OCI-LY7 (cell line): Measurements from ENCODE around the gene GUCY1A2. TPM values are rescaled to one million over a fixed set of nuclear protein-coding genes. Genes with fewer than 3 reads are reported as not detected.

ENCODE experiments used
- BruUV-seq: library from RNA; stranded (reverse); fragments of 400-500 nt; replicated peaks from 2 replicates; lab custom pipeline; 2021; lab: Mats Ljungman, UMichigan
- CTCF ChIA-PET: fragments of 300-600 bp; sonication (Branson Sonifier 250); formaldehyde crosslinking; loops from one replicate; lab custom pipeline; 2022; ENCODE audit warnings: antibody characterized with exemption; ENCODE audit not compliant: unreplicated experiment; lab: Charles Lee
- POLR2A ChIA-PET: fragments of 300-600 bp; sonication (Branson Sonifier 250); formaldehyde crosslinking; loops from one replicate; lab custom pipeline; 2022; ENCODE audit warnings: antibody characterized with exemption; lab: Charles Lee
- DNase-seq: peaks from one replicate; pipeline ENCODE4 v3.0.0-alpha.2; 2015; ENCODE audit warnings: low spot score
- H2AFZ ChIP-seq: fragments of 200-600 bp; sonication (generic), shearing (Covaris generic); 2 replicates; pipeline ENCODE4 v1.6.1; 2014; ENCODE audit warnings: mild to moderate bottlenecking, antibody characterized with exemption, low read length, moderate library complexity
- H3K27ac ChIP-seq: fragments of 200-600 bp; sonication (generic); 2 replicates; pipeline ENCODE4 v1.5.1; 2014; ENCODE audit warnings: mixed run types, low read depth, mild to moderate bottlenecking, moderate library complexity, low read length, inconsistent platforms; ENCODE audit not compliant: poor library complexity, severe bottlenecking
- H3K36me3 ChIP-seq: fragments of 200-600 bp; sonication (generic); 2 replicates; pipeline ENCODE4 v1.6.1; 2014; ENCODE audit warnings: mild to moderate bottlenecking, antibody characterized with exemption, low read length, moderate library complexity, mixed read lengths; ENCODE audit not compliant: insufficient read depth
- H3K4me1 ChIP-seq: fragments of 200-600 bp; sonication (generic); 2 replicates; pipeline ENCODE4 v1.5.1; 2014; ENCODE audit warnings: mild to moderate bottlenecking, low read length; ENCODE audit not compliant: insufficient read depth, poor library complexity, severe bottlenecking
- H3K4me2 ChIP-seq: fragments of 200-600 bp; sonication (generic); 2 replicates; pipeline ENCODE4 v1.6.1; 2014; ENCODE audit warnings: mild to moderate bottlenecking, low read length
- H3K4me3 ChIP-seq: fragments of 200-600 bp; sonication (generic); 2 replicates; pipeline ENCODE4 v1.5.1; 2014; ENCODE audit warnings: mild to moderate bottlenecking, low read depth, low read length; ENCODE audit not compliant: poor library complexity, severe bottlenecking
- H3K79me2 ChIP-seq: fragments of 200-600 bp; sonication (generic); 2 replicates; pipeline ENCODE4 v1.6.1; 2016; ENCODE audit warnings: low read depth, mild to moderate bottlenecking, low read length, moderate library complexity, mixed read lengths; ENCODE audit not compliant: insufficient read depth
- H3K9me2 ChIP-seq: fragments of 200-600 bp; sonication (generic); 2 replicates; pipeline ENCODE4 v1.6.1; 2016; ENCODE audit warnings: mild to moderate bottlenecking, low read length, mixed read lengths; ENCODE audit not compliant: insufficient read depth
- H3K9me3 ChIP-seq: fragments of 200-600 bp; sonication (generic); 2 replicates; pipeline ENCODE4 v1.6.1; 2014; ENCODE audit warnings: mild to moderate bottlenecking, mixed run types, low read length, mixed read lengths
- H4K20me1 ChIP-seq: fragments of 200-600 bp; sonication (generic); 2 replicates; pipeline ENCODE4 v1.6.1; 2014; ENCODE audit warnings: mild to moderate bottlenecking, antibody characterized with exemption, low read length, moderate library complexity, mixed read lengths; ENCODE audit not compliant: insufficient read depth
- EZH2phosphoT487 ChIP-seq: fragments of 200-600 bp; sonication (generic); IDR thresholded peaks from 2 replicates; pipeline ENCODE4 v1.6.1; 2018; ENCODE audit warnings: low read depth, borderline replicate concordance, mild to moderate bottlenecking, mixed run types, antibody characterized with exemption, low read length, moderate library complexity, mixed read lengths
- intact Hi-C: fragments of 100-400 bp; cut with micrococcal nuclease; formaldehyde crosslinking; loops from one replicate; pipeline ENCODE4 v1.10.0; 2022; ENCODE audit not compliant: unreplicated experiment
- total RNA-seq, 2 experiments: library from RNA; depleted of rRNA in 1 of 2; stranded (reverse); fragments of >200 nt in 1 of 2; shearing (Covaris generic) in 1 of 2; gene quantifications; 2 replicates each; pipeline ENCODE4 v1.2.3, GENCODE V29; 2014 to 2022
- TF ChIP-seq, protein P1 (sequence below): fragments of 200-600 bp; sonication (generic); conservative IDR thresholded peaks from 2 replicates; pipeline ENCODE4 v1.5.1; 2014; ENCODE audit warnings: mild to moderate bottlenecking, antibody characterized with exemption, low read length, moderate library complexity, mixed read lengths

The GUCY1A2 gene
- total RNA-seq, 2 experiments from 2014 or later: under 0.01 TPM; not detected in 1

- H3K9me2 ChIP-seq: no peaks in the 10 kb centered on the region
- POLR2A ChIA-PET: no interaction called here
- no peak overlapping the region for H3K4me3 ChIP-seq
- DNase-seq: no peak
- H3K9me3 ChIP-seq: no peaks in the 10 kb centered on the region
- H3K79me2 ChIP-seq: no peaks in the 10 kb centered on the region
- CTCF ChIA-PET: no interaction called here
- intact Hi-C loops: no loop called here
- H3K36me3 ChIP-seq: no peaks in the 10 kb centered on the region
- H3K27ac ChIP-seq: no peak overlapping the region
- no peak overlapping the region for H2AFZ ChIP-seq
- H3K4me1 ChIP-seq: no peaks in the 10 kb centered on the region
- TF ChIP-seq, protein P1, sequence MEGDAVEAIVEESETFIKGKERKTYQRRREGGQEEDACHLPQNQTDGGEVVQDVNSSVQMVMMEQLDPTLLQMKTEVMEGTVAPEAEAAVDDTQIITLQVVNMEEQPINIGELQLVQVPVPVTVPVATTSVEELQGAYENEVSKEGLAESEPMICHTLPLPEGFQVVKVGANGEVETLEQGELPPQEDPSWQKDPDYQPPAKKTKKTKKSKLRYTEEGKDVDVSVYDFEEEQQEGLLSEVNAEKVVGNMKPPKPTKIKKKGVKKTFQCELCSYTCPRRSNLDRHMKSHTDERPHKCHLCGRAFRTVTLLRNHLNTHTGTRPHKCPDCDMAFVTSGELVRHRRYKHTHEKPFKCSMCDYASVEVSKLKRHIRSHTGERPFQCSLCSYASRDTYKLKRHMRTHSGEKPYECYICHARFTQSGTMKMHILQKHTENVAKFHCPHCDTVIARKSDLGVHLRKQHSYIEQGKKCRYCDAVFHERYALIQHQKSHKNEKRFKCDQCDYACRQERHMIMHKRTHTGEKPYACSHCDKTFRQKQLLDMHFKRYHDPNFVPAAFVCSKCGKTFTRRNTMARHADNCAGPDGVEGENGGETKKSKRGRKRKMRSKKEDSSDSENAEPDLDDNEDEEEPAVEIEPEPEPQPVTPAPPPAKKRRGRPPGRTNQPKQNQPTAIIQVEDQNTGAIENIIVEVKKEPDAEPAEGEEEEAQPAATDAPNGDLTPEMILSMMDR: no peak
- TF ChIP-seq EZH2phosphoT487: no peak
- H4K20me1 ChIP-seq: no peaks in the 10 kb centered on the region
- no TSS peak for BruUV-seq
- no peak overlapping the region for H3K4me2 ChIP-seq
Observed at GRCh38 chr11:106770489-106771085, 247.7 kb downstream of the GUCY1A2 start.

DNA sequence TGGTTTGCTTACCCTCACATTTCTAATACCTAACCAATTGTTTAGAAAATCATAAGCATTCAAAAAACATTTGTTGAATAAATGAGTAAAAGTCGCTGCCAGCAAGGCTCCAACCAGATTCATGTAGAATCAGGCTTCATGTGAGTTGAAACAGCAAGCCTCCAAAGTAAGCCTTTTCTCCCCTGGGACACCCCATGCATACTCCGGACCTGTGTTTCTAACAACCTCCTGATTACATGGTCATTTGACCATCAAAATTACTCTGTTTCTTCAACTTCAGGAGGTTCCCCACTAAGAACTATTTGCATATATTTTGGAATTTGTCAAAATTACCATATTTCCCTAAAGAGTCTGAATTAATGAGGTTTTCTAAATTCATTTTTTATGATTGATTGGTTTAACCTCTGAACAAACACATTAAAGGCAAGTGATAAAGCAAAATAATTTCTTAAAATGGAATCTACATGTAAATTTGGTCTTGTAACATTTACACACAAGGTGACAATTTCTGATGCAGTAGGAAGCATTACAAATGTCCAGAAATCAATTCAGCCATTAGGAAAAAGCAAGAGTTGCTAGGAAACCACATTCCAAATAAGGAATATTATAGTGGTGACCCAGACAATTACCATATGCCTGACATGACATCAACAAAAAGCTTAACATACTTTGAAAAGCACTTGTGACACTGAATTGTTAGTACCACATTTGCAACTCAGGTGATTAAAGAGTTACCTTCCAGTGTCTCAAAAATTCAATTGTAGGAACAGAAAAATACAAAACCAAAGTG, 252.6 kb downstream of the GUCY1A2 start:
- intact Hi-C loops: no loop called here
- Histone ChIP-seq H3K79me2 (no peaks in the 10 kb centered on the region), H3K9me2 (no peaks in the 10 kb centered on the region), H3K4me3 (no peak overlapping the region), H3K27ac (no peak overlapping the region), H3K4me1 (no peaks in the 10 kb centered on the region), H3K4me2 (no peak overlapping the region), H2AFZ (no peak overlapping the region), H4K20me1 (no peaks in the 10 kb centered on the region), H3K36me3 (no peaks in the 10 kb centered on the region), H3K9me3 (no peaks in the 10 kb centered on the region)
- no TSS peak for BruUV-seq
- ChIA-PET POLR2A (no interaction called here), CTCF (no interaction called here)
- no peak for TF ChIP-seq EZH2phosphoT487
- TF ChIP-seq, protein P1: no peak
- DNase-seq: no peak

DNA sequence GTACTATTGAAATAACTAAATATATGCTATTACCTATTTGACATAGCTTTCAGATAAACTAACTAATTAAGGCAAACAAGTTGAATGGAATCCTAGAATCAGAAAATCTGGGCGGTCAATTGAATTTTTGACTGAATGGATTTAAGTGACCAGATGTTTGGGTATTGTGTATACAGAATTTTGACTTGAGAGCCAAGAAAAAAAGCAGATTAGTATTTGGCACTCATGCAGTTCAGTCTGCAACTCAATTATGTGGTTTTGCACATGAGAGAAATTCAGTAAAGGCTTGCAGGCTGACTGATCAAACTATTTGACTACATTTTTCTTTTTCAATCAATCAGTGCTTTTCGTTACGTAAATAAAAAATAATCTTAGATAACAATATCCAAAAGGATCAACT, 254.8 kb downstream of the GUCY1A2 start:
- Histone ChIP-seq H3K4me2 (no peak overlapping the region), H2AFZ (no peak overlapping the region), H3K36me3 (no peaks in the 10 kb centered on the region), H3K4me1 (no peaks in the 10 kb centered on the region), H3K27ac (no peak overlapping the region), H3K4me3 (no peak overlapping the region), H3K9me2 (no peaks in the 10 kb centered on the region), H4K20me1 (no peaks in the 10 kb centered on the region), H3K79me2 (no peaks in the 10 kb centered on the region), H3K9me3 (no peaks in the 10 kb centered on the region)
- no peak for TF ChIP-seq EZH2phosphoT487
- no TSS peak for BruUV-seq
- CTCF ChIA-PET: no interaction called here
- intact Hi-C loops: no loop called here
- no peak for DNase-seq
- POLR2A ChIA-PET: no interaction called here
